Activated T-helper 2 cell treated with anti-CD3 and anti-CD28 coated beads, Interferon-gamma antibody, Interleukin-2, Interleukin-4, amounts not matched to agents 10 μg/mL and 5 μg/mL and 100 μg/mL, durations not matched to agents 14 hours and 24 hours and 36 hours (primary cell): Measurements from ENCODE around the gene GABRB2. TPM values are rescaled to one million over a fixed set of nuclear protein-coding genes. Genes with fewer than 3 reads are reported as not detected.

Experiments
- total RNA-seq: library from RNA; stranded (reverse); gene quantifications from 2 replicates; pipeline ENCODE4 v1.2.3, GENCODE V29; 2022

Gene GABRB2
- total RNA-seq, 1 donor from 2014 or later, result not detected

Other genes with a start within 250 kb of the GABRB2 start
- gene GABRA6, start 139.0 kb upstream of the GABRB2 start, total RNA-seq, result not detected in 2 replicates